Brain microvascular endothelial cell (primary cell): ENCODE results near the gene LHX4.

ENCODE experiments used
- DNase-seq: peaks from one replicate; pipeline ENCODE4 v3.0.0-alpha.2; 2020
- H3K27ac ChIP-seq: fragments of 250-450 bp; sonication (Bioruptor Pico); 2 replicates; pipeline ENCODE4 v1.5.1; 2020; ENCODE audit warnings: mild to moderate bottlenecking, moderate library complexity
- H3K27me3 ChIP-seq: fragments of 250-450 bp; sonication (Bioruptor Pico); replicated peaks from 2 replicates; pipeline ENCODE4 v1.5.1; 2020; ENCODE audit warnings: mild to moderate bottlenecking
- H3K36me3 ChIP-seq: fragments of 250-450 bp; sonication (Bioruptor Pico); replicated peaks from 2 replicates; pipeline ENCODE4 v1.5.1; 2020; ENCODE audit warnings: mild to moderate bottlenecking
- H3K4me3 ChIP-seq: 2 replicates; pipeline ENCODE4 v1.5.1; 2011; ENCODE audit warnings: low read depth, mild to moderate bottlenecking, control low read depth, low read length, moderate library complexity
- CTCF ChIP-seq: IDR thresholded peaks from 2 replicates; pipeline ENCODE4 v1.5.1; 2011; ENCODE audit warnings: low read depth, mild to moderate bottlenecking, moderate library complexity, low read length, control low read depth, inconsistent platforms; ENCODE audit errors: missing control alignments
- in situ Hi-C: cut with HindIII; loops from 2 replicates; pipeline ENCODE4 v1.10.0; 2017; ENCODE audit warnings: low sequenced_read_pairs, low pct_ligation_motif_present

Gene LHX4

GRCh38 chr1:180237869-180238476, 7.9 kb downstream of the LHX4 start:
- no peak for TF ChIP-seq CTCF
- DNase-seq, result no peak
- in situ Hi-C loops, result no loop called here
- no peak overlapping the region for H3K27ac ChIP-seq
- H3K36me3 ChIP-seq, result no peaks in the 10 kb centered on the region
- no peak overlapping the region for H3K4me3 ChIP-seq
- H3K27me3 ChIP-seq, result peaks cover 89% of the 10 kb centered on the region

- no peak for DNase-seq
- H3K4me3 ChIP-seq, result no peak overlapping the region
- H3K27me3 ChIP-seq, result peaks cover 84% of the 10 kb centered on the region
- H3K36me3 ChIP-seq, result no peaks in the 10 kb centered on the region
- no peak for TF ChIP-seq CTCF
- H3K27ac ChIP-seq, result no peak overlapping the region
- in situ Hi-C loops, result no loop called here
These were observed 8.6 kb downstream of the LHX4 start for GRCh38 chr1:180238675-180239074.

- no peak for DNase-seq
- in situ Hi-C loops, result no loop called here
These were observed 9.4 kb downstream of the LHX4 start for GRCh38 chr1:180239145-180240096.

GRCh38 chr1:180241716-180242544, 11.9 kb downstream of the LHX4 start:
- Histone ChIP-seq H3K36me3 (no peaks in the 10 kb centered on the region), H3K27ac (no peak overlapping the region), H3K4me3 (no peak overlapping the region), H3K27me3 (peaks cover 58% of the 10 kb centered on the region)
- DNase-seq, result no peak
- in situ Hi-C loops, result no loop called here
- TF ChIP-seq CTCF, result no peak

More at GRCh38 chr1:180239145-180240096, 9.4 kb downstream of the LHX4 start:
- Histone ChIP-seq H3K36me3 (no peaks in the 10 kb centered on the region), H3K4me3 (no peak overlapping the region), H3K27ac (no peak overlapping the region), H3K27me3 (peaks cover 80% of the 10 kb centered on the region)
- TF ChIP-seq CTCF, result no peak

GRCh38 chr1:180243517-180244221, 13.6 kb downstream of the LHX4 start:
- no peak for DNase-seq
- in situ Hi-C loops, result no loop called here
- TF ChIP-seq CTCF, result no peak
- peaks cover 42% of the 10 kb centered on the region for H3K27me3 ChIP-seq
- no peak overlapping the region for H3K4me3 ChIP-seq
- no peaks in the 10 kb centered on the region for H3K36me3 ChIP-seq
- no peak overlapping the region for H3K27ac ChIP-seq
